ENCODE data around the gene PAPPA.

The PAPPA gene

DNA sequence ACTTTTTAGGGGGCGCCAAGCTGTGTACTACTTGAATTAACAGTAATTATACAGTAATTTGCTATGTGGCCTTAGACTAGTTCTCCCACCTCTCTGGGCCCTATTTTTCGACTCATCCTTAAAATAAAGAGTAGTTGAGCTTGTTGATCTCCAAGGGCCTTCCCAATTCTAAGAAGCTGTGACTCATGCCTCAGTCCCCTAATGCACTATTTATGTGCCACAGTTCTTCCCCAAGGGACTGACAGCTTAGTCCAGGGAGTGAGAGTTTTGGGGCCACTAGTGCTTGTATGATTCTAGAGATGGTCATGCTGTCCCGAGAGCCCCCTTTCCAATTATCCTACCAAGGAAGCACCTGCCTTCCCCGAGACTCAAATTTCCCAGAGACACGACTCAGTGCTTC, 149.7 kb downstream of the PAPPA start:
- H3K27ac ChIP-seq: no peak overlapping the region
- H3K4me1 ChIP-seq (ENCODE audit: control insufficient read depth in 1 of 2, insufficient read depth in 1 of 2, low read depth in 1 of 2, low read length in 1 of 2): no peaks in the 10 kb centered on the region
- no peaks in the 10 kb centered on the region for H3K27me3 ChIP-seq
- no peak overlapping the region for H3K4me3 ChIP-seq (ENCODE audit: low read depth in 1 of 2, low read length in 1 of 2)
- no peaks in the 10 kb centered on the region for H3K36me3 ChIP-seq
- H3K9me3 ChIP-seq: no peaks in the 10 kb centered on the region
- TF ChIP-seq, protein P1, sequence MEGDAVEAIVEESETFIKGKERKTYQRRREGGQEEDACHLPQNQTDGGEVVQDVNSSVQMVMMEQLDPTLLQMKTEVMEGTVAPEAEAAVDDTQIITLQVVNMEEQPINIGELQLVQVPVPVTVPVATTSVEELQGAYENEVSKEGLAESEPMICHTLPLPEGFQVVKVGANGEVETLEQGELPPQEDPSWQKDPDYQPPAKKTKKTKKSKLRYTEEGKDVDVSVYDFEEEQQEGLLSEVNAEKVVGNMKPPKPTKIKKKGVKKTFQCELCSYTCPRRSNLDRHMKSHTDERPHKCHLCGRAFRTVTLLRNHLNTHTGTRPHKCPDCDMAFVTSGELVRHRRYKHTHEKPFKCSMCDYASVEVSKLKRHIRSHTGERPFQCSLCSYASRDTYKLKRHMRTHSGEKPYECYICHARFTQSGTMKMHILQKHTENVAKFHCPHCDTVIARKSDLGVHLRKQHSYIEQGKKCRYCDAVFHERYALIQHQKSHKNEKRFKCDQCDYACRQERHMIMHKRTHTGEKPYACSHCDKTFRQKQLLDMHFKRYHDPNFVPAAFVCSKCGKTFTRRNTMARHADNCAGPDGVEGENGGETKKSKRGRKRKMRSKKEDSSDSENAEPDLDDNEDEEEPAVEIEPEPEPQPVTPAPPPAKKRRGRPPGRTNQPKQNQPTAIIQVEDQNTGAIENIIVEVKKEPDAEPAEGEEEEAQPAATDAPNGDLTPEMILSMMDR (IDR thresholded peaks at IDR 0.05): no peak

DNA sequence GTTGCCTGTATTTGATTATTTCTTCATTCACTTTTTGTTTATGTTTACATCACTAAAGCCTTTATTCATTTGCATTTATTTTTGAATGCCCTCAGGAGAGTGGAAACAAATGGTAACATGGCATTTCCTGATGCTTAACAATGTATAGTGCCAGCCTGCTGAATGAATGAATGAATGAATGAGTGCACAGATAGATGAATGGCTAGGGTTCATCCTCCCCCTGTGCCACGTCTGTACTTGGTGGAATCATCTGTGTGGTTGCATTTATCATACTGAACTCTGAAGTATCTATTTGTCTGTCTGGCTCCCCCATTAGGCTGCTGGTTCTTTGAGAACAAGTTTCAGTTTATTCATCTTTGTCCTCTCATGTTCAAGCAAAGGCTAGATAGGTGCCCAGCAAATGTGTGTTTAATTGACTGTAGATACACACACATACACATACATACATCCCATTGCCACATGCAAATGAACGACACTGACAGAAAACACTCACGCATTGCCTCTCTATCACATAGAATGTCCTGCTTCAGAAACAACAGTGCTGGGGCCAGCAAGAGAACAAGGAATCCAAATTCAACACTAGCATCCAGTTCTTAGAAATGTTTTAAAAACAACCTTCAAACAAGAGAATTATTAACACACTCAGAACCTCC, 150.4 kb downstream of the PAPPA start:
- Histone ChIP-seq H3K4me1 (ENCODE audit: control insufficient read depth in 1 of 2, insufficient read depth in 1 of 2, low read depth in 1 of 2, low read length in 1 of 2) (no peaks in the 10 kb centered on the region), H3K27me3 (no peaks in the 10 kb centered on the region), H3K9me3 (no peaks in the 10 kb centered on the region), H3K36me3 (no peaks in the 10 kb centered on the region), H3K4me3 (ENCODE audit: low read depth in 1 of 2, low read length in 1 of 2) (no peak overlapping the region), H3K27ac (no peak overlapping the region)
- TF ChIP-seq, protein P1 (IDR thresholded peaks at IDR 0.05): no peak

DNA sequence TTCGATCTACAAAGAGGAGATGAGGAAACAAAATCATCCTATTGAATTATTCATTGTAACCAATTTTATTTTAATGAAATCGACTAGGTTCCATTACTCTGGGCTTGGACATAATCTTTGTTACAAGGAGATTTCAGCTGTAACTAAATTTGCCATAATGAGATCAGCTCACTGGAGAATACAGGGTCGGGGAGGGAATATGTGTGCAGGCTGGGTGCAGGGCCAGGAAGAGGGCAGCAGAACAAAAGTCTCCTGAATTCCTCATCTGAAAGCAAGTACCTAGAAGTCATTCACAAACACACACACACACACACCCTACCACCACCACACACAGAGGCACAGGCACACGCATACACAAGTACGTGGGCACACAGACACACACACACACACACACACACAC, 151.2 kb downstream of the PAPPA start:
- H3K27ac ChIP-seq: no peak overlapping the region
- H3K4me1 ChIP-seq (ENCODE audit: control insufficient read depth in 1 of 2, insufficient read depth in 1 of 2, low read depth in 1 of 2, low read length in 1 of 2): no peaks in the 10 kb centered on the region
- no peaks in the 10 kb centered on the region for H3K9me3 ChIP-seq
- H3K27me3 ChIP-seq: no peaks in the 10 kb centered on the region
- TF ChIP-seq, protein P1 (IDR thresholded peaks at IDR 0.05): no peak
- no peak overlapping the region for H3K4me3 ChIP-seq (ENCODE audit: low read depth in 1 of 2, low read length in 1 of 2)
- H3K36me3 ChIP-seq: no peaks in the 10 kb centered on the region

DNA sequence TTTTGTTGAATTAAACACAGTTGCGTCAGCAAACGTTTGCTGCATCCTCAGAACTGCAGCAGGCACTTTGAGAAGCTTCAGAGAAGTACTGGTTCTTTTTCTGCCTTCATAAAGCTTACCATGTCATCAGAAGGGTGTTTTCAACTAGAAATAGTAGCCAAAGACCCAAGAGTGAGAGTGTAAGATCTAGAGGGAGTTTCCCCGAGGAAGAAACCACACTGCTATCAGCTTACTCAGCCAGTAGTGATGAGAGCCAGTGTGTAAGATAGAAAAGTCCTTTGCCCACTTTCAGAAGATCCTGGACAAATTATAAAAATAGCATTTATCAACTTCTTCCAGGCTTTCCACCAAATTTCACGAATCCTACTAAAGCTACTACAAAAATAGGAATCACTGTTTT, 154.5 kb downstream of the PAPPA start:
- Histone ChIP-seq H3K4me3 (ENCODE audit: low read depth in 1 of 2, low read length in 1 of 2) (no peak overlapping the region), H3K36me3 (no peaks in the 10 kb centered on the region), H3K4me1 (ENCODE audit: control insufficient read depth in 1 of 2, insufficient read depth in 1 of 2, low read depth in 1 of 2, low read length in 1 of 2) (no peaks in the 10 kb centered on the region), H3K27me3 (no peaks in the 10 kb centered on the region), H3K27ac (no peak overlapping the region), H3K9me3 (no peaks in the 10 kb centered on the region)
- TF ChIP-seq, protein P1 (IDR thresholded peaks at IDR 0.05): no peak

DNA sequence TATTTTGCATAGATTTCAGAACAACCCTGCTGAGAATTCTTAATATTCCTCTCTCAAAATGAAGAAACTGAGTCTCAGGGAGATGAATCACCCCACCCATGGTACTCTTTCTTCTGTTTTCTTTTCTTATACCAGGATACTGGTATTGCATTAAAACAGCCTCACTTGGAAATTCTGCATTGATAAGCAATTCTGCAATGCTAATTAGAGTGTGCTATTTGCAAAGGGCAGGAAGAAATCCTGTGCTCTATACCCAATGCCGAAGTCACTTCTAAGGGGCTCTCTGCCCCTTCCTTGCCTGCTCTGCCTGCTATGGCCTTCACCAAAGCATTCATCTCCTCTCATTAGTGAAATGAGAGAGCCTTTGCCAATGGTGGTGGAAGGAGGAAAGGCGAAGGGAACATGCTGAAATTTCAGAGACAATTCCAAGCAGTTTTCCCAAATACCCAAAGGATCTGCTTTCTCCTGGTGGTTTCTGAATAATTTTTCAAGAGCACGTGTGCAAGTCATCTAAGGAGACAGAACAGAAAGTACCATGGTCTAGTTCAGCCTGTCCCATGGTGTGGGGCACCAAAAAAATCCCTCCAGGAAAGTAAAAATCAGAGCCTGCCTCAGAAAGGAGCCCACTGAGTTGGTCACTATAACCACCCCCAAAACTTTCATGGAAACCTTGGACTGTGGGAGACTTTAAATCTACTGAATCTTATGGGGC, 156.5 kb downstream of the PAPPA start:
- Histone ChIP-seq H3K4me3 (ENCODE audit: low read depth in 1 of 2, low read length in 1 of 2) (no peak overlapping the region), H3K9me3 (no peaks in the 10 kb centered on the region), H3K36me3 (no peaks in the 10 kb centered on the region), H3K27me3 (no peaks in the 10 kb centered on the region), H3K27ac (no peak overlapping the region), H3K4me1 (ENCODE audit: control insufficient read depth in 1 of 2, insufficient read depth in 1 of 2, low read depth in 1 of 2, low read length in 1 of 2) (no peaks in the 10 kb centered on the region)
- TF ChIP-seq, protein P1 (IDR thresholded peaks at IDR 0.05): no peak

Data from neutrophil (primary cell).